Endothelial cell of umbilical vein (primary cell): ENCODE measurements around the gene JCAD.

Experiments
- EZH2 ChIP-seq: IDR thresholded peaks from 2 replicates; pipeline ENCODE4 v1.6.1; 2012; ENCODE audit warnings: borderline replicate concordance, low read depth, mild to moderate bottlenecking, moderate library complexity, low read length, inconsistent platforms; ENCODE audit not compliant: severe bottlenecking
- FOS ChIP-seq: IDR thresholded peaks from 2 replicates; pipeline ENCODE4 v1.6.1; 2011; ENCODE audit warnings: mild to moderate bottlenecking, low read length, moderate library complexity, borderline replicate concordance; ENCODE audit not compliant: insufficient read depth
- JUN ChIP-seq: IDR thresholded peaks from 2 replicates; pipeline ENCODE4 v1.6.1; 2011; ENCODE audit warnings: borderline replicate concordance, low read depth; ENCODE audit not compliant: insufficient read length, insufficient read depth
- MAX ChIP-seq: IDR thresholded peaks from 2 replicates; pipeline ENCODE4 v1.6.1; 2011; ENCODE audit not compliant: insufficient read depth, insufficient read length
- MYC ChIP-seq: IDR thresholded peaks from one replicate; pipeline ENCODE4 v1.6.1; 2011; ENCODE audit warnings: mild to moderate bottlenecking, low read depth, low read length
- POLR2A ChIP-seq: IDR thresholded peaks from 2 replicates; pipeline ENCODE4 v1.6.1; 2012; ENCODE audit warnings: low read depth, mild to moderate bottlenecking, control low read depth, low read length
- POLR2AphosphoS5 ChIP-seq: IDR thresholded peaks from 2 replicates; pipeline ENCODE4 v1.6.1; 2012; ENCODE audit warnings: low read depth, mild to moderate bottlenecking, control low read depth, low read length, moderate library complexity; ENCODE audit not compliant: insufficient read depth
- TF ChIP-seq, protein P1 (sequence below), 2 donors: IDR thresholded peaks; 1 replicate in 1 of 2; 2 replicates in 1 of 2; pipeline ENCODE4 v1.5.1; 2011; ENCODE audit warnings: low read length in 2 of 2, mild to moderate bottlenecking in 2 of 2, moderate library complexity in 2 of 2, control low read depth in 1 of 2, inconsistent platforms in 1 of 2, low read depth in 1 of 2; ENCODE audit not compliant: insufficient read depth in 1 of 2; ENCODE audit errors: extremely low read depth in 1 of 2

GRCh38 chr10:29973921-29974320 is 85.5 kb downstream of the JCAD start:
- TF ChIP-seq POLR2A (no peak), MYC (no peak), EZH2 (no peak), FOS (no peak), POLR2AphosphoS5 (no peak), JUN (no peak), MAX (no peak)
- TF ChIP-seq, protein P1, sequence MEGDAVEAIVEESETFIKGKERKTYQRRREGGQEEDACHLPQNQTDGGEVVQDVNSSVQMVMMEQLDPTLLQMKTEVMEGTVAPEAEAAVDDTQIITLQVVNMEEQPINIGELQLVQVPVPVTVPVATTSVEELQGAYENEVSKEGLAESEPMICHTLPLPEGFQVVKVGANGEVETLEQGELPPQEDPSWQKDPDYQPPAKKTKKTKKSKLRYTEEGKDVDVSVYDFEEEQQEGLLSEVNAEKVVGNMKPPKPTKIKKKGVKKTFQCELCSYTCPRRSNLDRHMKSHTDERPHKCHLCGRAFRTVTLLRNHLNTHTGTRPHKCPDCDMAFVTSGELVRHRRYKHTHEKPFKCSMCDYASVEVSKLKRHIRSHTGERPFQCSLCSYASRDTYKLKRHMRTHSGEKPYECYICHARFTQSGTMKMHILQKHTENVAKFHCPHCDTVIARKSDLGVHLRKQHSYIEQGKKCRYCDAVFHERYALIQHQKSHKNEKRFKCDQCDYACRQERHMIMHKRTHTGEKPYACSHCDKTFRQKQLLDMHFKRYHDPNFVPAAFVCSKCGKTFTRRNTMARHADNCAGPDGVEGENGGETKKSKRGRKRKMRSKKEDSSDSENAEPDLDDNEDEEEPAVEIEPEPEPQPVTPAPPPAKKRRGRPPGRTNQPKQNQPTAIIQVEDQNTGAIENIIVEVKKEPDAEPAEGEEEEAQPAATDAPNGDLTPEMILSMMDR (IDR thresholded peaks at IDR 0.05; ENCODE audit: extremely low read depth in 1 of 2, insufficient read depth in 1 of 2, low read depth in 1 of 2, low read length in 2 of 2), result no peak
